Measurements from ENCODE around the gene GLB1L2.
A peak's percentile ranks its signal among the peaks of the same experiment; 100 is the strongest.
"Not testable (repeated sequence)": the region's sequence is repeated elsewhere in the genome, so short reads cannot be mapped to it uniquely, and the experiment has no call there.

Gene GLB1L2

DNA sequence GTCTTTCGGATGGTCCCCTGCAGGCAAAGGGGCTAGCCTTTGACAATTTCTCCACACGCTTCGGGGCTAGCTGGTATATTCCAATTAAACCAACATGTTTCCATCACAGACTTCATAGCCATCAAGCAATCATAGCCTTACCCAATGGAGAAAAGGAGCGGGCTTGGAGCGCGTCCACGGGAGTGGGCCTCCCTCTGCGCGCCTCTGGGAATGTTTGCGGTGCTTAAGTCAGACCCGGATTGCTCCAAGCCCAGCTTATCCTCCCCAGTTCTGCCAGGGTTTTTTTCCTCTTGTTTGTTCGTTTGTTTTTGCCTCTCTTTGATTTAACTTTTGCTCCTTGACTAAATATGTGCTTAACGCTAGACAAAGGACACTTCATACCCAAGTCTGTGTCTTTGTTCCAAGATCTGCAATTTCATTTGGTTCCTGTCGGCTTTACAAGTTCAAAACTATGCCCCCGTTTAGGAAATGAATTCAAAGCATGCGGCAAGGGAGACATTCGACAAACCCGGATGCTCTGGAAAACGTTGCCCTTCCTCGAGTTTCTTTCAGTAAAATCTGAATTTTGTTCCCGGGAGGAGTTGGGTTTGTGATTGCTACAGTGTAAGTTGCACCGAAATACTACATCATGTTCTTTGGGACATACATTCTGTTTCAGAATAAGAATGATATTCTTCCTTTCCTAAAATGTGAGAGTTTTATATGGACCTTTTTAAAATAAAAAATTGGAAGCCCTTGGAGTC, 1.0 kb upstream of the GLB1L2 start:
- no peak for DNase-seq

DNA sequence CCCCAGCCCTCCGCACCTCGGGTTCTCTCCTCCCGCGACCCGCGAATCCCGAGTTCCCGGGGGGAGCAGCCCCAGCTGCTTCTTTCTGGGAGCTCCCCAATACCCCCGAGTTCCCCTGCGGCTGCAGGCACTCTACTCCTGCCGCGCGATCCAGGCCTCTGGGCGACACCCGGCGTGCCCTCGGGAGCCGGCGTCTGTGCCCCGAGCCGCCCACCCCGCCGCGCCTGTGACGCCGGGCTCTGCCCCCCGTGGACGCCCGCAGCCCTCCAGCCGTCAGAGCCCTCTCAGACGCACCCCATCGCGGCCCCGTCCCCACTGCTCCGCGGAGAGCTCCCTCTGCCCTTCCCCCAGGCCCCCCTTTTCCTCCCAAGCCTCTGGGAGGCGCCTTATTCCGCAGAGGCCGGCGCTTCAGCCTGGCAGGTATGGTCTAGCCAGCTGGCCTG, 422 bp downstream of the GLB1L2 start:
- DNase-seq = peak; percentile 33

DNA sequence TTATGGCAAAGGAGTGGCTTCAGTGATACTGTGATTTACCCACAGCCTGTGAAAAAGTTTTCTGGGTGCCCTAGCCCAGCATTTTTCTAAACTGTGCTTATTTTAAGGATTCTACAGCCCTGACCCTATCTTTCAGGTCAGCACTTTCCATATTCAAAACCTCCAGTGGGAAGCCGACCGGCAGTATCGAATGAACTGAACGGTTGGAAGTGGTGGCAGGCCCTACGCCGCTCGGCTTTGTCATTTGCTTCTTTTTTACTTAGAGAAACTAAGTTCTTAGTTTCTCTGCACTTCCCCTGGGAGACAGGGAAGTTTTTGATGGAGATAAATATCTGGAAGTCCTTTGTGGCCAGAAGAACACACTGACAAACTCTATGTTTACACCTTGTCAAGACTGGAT, 994 bp downstream of the GLB1L2 start:
- DNase-seq = no peak

DNA sequence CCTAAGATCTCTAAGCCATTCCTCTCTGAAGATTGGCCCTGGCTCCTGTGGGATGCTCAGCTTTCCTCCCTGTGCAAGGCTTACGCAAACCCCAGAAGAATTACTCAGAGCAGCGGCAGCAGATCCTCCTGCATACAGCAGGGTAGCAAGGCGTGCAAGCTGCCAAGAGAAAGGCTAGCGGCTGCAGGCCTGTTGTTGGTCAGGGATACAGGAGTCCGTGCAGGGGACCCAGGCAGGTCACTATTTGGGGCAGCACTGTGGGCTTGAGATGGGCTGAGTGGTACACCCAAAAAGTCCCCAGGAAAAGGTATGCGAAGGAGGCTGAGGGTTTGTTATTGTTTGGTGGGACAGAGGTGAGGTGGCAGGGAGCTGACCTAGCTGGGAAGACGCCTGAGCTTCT, 1.5 kb downstream of the GLB1L2 start:
- no peak for DNase-seq

DNA sequence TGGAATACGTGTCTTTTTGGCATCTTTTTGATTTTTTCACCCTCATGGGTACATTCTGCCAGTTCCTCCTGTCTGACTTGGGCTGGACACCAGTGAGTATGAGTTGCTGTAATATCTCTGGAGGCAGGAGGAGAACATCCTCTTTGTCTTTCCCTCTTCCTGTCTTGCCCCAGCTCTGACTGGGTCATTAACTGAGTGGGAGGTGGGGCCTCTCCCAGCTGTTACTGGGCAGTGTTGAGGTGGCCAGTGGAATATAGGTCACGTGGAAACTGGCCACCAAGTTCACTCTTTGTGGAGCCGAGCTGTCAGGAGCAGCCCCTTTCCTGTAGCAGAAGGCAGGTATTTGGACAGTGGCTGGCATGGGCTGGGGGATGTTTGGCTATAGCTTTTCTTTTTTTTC, 2.2 kb downstream of the GLB1L2 start:
- DNase-seq = no peak

DNA sequence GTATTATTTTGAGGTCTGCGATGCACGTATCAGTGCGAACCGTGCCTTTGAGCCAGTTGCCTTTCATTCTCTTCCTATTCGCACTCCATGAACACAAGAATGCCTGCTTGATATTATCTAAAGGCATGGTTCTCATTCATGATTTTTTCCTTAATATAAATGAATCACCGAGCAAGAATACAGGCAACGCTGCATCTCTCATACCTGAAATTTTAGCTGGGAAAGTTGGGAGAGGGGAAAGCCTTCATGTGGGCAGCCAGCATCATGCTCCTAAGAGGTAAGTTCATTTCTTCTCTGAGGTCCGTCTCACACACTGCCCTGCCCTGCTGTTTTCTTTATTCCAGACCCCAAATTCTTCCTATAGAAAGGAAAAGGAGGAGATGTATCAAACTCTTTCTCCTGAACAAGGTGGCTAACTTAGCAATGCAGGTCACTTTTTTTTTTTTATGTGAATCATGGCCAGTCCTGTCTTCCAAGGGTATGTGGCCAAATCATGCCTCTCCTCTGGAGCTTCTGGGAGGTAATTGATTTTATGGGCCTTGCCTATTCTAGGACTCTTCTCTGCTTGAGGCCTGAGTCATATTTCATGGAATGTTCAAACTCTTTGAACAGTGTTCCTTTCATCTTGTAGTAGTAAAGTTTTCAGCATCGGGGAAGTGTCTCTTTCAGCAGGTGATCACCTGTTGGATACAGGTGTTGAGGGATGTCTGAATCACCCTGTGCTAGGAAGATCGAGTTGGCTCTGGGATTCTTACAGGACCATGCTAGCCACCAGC, 3.2 kb downstream of the GLB1L2 start:
- DNase-seq = no peak

DNA sequence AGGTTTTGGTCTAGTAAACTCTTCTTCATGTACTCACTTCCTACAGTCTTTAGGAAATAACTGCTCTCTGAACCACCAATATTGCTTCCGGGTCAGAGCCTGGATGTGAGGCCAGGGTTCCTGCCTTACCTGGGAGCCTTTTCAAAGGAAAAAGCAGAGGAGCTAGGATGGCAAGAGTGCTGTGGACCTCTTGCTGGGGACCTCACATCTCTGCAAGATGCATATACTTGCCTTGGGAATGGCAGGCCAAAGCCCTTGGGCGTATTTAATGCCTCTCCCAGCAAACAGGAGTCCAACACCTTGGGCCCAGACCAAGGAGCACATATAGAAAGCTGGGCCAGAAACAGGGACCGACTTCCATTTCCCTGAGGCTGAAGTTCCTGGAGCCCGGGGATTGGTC, 5.3 kb downstream of the GLB1L2 start:
- no peak for DNase-seq

DNA sequence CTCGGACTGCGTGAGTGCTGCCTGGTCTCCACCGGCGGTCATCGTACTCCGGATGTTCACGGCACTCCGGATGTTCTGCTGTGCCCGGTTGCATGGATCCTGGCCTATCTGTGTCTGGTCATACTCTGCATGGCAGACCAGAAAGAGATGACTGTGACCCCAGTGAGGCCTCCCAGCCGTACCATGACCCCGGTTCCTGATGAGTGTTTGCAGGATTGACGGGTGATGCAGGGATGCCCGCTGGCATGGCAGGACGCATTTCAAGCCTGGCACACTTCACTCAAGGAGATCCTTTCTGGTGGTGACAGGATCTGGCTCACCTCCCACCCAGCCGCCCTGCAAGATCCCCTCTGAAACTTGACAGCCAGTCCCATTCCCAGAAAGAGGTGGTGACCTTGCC, 6.3 kb downstream of the GLB1L2 start:
- DNase-seq = no peak

DNA sequence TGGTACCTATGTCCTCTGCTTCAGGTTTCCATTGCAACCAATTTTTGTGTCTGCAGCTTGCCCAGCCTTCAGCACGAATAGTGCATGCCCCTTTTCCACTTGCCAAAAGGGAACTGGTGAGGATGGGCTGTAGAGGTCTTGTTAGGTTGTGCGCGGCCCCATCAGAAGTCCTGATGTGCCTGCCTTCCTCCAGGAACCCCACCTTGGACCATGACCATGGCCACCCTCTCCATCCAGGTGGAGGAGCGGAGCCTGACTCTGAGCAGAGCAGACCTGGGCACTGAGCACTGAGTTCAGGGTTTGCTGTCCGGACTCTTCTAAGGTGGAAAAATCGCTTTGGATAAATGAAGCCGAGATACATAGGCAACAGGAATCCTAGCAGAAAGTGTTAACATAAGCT, 6.9 kb downstream of the GLB1L2 start:
- DNase-seq = no peak

DNA sequence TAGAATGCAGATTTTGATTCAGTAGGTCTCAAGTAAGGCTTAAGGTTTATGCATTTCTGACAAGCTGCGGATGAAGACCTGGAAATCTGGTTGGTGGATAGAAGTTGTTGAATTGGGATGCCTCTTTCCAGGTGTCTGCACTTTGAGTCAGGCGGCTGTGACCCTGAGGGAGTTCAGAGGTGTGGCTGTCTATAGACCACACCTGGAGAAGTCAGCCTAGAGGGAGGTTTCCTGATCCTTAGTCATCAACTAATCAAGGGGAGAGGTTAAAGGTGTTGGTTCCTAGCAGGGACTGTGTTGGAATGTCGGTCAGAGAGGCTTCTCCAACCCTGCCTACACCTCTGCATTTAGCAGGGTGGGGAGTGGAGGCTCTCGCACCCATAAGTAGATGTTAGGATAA, 8.0 kb downstream of the GLB1L2 start:
- no peak for DNase-seq

DNA sequence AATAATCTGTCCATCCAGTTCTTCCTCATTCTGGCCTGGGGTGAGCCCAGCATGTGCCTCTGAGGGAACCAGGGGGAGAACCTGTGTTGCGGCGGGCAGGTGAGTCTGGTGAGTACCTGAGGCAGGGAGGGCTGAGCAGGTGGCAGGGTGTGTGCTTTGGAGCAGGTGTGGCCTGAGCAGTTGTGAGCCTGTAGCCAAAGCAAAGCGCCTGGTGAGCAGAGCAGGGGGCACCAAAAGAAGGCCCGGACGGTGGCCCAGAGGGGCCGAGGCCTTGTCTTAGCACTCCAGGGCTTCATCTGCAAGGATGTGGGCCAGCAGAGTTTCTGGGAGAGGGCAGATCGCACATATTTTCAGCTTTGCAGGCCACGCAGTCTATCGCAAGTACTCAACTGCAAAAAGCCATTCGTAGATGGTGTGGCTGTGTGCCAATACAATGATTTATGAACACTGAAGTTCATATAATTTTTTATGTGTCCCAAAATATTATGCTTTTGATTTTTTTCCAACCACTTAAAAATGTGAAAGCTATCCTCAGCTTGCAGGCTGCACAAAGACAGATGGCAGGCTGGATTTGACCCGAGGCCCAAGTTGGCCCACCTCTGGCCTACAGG, 8.7 kb downstream of the GLB1L2 start:
- DNase-seq = no peak

DNA sequence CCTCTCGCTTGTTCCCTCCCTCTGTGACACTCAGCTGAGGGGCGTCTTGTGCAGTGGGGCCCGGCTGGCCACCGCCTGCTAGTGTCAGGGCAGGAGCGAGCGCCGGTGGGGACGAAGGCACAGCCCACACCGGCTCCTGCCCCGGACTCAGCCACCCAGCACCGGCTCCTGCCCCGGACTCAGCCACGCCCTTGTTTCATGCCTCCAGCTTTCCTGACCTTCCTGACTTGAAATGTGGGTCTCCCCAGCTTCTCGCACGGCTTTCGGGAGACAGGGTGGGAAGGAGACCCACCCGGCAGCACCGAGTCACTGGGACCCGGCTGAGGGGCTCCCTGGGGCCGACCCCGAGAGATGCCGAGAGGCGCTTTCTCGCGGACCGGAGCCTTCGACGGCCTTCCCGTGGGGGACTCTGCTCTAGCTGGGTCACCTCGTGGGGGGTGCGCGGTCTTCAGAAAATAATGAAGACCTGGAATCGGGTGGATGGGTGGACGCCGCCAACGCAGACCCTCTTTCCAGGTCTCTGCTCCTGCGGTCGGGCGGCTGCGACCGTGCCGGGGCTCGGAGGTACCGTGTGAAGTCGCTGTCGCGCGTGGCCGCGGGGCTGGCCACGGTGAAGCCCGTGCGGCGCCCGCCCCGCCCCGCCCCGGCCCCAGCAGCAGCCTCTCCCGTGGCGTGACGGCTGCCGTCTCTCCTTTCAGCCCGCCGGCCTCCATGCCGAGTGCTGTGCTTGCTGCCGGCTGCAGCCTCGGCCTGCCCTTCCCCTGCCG, 10.2 kb downstream of the GLB1L2 start:
- DNase-seq = no peak

DNA sequence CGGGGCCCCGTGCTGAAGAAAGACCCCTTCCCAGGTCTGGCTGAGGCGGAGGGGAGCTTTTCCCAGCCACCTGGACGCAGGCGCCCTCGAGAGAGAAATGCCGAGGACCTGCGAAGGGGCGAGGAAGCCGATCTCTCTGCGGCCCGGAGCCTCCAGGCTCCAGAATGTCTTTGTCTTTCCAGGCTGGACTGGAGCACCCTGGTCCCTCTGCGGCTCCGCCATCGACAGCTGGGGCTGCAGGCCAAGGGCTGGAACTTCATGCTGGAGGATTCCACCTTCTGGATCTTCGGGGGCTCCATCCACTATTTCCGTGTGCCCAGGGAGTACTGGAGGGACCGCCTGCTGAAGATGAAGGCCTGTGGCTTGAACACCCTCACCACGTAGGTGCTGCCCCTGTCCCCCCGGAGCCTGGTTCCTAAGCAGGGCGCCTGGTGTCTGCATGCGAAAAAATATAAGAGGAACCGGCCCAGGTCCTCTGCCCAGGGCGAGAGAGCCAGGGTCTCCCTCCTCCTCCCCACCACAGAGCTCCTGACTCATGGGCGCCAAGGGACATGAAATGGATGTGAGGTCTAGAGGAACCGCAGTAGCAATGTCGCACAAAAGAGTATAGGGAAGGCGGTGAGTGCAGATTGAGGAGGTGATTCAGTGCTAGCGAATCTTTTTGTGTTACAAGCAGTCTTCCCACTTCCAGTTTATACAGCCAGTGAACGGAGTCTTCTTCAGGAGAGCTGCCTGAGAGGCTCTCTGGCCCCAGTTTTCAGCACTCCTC, 11.0 kb downstream of the GLB1L2 start:
- DNase-seq = no peak

DNA sequence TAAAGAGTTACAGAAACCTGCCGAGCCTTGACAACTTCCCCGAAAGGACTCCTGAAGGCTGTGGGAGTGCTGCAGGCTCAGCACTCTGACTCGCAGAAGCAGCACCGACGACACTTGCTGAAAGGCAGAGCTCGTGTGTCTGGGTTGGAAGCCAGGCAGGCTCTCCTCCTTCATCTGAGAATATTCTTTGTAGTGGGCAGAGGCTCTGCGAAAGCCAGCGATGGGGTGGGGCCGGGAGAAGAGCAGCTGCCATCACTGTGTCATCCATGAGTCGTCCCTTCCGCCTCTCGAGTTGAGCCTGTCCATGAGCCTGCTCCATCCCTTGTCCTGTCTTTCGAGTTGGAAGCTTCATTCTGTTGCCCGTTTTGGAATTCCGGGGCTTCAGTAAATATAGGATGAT, 11.9 kb downstream of the GLB1L2 start:
- no peak for DNase-seq

DNA sequence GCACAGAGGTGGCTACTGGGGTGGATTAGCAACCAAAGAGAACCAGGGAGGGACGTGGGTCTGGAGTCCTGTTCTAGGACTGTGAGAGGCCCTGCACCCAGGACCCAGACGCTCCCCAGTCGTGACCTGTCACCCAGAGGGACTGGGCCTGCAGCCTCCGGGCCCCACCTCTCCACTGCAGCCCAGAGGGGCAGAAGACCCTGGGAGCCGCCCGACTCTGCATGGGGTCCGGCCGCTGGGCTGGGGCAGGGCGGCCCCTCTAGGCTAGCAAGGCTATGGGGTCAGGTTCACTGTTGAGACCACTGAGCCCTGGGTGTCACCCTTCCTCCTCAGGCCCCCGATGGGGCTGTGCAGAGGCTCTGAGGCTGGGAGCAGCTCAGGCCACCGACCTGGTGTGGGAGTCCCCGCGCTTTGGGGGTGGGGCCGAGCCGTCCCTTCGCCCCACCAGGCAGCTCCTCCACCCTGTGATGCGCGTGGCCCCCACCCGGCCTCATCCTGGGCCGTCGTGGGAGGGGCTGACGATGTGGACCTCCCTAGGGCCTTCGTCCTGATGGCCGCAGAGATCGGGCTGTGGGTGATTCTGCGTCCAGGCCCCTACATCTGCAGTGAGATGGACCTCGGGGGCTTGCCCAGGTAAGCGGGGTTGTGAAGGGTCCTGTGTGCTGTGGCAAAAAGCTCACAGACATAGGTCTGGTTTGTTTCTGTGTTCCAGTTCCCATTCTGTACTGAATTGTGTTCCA, 12.9 kb downstream of the GLB1L2 start:
- DNase-seq = not testable (repeated sequence)

DNA sequence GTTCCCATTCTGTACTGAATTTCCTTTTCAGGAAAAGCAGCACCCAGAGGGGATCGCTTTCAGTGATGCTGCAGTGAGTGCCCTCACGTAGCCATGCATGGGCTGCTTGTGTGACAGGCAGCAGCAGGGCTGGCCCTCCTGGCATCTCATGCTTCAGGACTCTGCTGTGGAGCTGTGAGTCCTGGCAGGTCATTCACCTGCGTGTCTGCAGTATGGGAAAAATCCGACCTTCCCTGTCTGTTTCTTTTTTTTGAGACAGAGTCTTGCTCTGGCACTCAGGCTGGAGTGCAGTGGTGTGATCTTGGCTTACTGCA, 13.4 kb downstream of the GLB1L2 start:
- no peak for DNase-seq

DNA sequence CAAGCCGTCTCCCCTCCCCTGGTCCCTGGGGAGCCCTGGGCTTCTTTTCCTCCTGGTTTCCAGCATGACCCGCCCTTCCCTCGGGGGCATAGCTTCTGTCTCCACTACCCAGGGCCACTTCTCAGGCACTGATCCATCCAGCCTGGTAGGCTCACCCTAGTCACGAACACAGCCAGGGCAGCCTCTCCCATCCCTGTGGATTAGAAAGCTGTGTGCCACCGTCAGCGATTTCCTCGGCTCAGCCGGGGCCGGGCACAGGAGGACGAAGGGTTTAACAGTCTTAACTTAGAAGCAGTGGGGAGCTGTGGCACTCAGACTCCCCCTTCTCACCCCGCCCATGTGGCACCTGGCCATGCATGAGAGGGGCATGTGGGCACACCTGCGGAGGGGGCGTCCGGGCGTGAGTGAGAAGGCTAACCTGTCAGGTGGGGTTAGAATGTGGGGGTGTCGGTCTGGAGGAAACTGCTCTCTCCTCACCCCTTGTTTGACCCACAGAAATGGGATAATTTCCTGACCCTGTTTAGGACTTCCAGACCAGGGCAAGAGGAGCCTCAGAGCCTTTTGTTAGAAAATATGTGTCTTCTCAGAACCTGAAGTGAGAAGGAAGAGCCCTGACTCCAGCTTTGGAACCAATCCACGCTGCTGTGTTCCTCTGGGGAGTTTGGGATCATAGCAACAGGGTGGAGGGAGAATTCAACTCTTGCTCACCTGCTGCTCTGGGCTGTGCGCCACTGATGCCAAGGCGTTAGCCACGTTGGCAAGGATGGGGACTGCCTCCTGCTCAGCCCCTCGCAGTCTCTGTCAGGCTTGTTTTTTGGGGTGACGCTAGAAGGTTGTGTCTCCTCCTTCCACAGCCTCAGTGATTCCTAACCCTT, 14.6 kb downstream of the GLB1L2 start:
- DNase-seq = no peak

DNA sequence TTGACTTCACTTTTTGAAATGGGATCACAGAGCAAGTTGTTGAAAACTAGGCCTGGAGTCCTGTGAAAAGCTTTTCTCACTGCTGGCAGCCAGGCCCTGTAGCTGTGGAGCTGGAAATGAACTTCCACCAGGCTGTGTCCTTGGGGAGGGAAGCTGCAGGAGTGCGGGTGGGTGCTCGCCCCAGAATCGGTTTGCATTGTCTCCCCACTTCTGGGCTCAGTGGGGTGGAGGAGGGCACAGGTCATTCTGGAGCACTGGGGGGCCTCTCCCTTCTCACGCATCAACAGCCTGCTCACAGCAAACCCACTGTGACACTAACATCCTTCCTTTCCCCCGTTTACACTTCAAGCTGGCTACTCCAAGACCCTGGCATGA, 15.2 kb downstream of the GLB1L2 start:
- DNase-seq = no peak

DNA sequence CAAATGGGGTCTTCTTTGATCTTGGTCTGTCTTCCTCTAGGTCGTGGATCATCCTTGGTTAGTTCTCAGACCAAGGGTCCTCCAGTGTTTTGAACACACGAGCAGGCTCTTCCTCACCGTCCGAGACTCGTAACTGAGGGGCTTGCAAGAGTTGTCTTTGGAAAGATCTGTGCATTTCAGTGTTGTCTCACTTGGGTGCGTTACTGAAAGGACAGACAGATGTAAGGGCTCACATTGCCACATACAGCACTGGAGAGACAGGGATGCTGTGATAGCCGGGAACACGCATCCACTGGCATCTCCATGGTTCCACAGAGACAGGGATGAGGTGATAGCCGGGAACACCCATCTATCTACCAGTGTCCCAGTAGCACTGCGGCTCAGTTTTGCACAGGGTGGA, 15.7 kb downstream of the GLB1L2 start:
- no peak for DNase-seq

DNA sequence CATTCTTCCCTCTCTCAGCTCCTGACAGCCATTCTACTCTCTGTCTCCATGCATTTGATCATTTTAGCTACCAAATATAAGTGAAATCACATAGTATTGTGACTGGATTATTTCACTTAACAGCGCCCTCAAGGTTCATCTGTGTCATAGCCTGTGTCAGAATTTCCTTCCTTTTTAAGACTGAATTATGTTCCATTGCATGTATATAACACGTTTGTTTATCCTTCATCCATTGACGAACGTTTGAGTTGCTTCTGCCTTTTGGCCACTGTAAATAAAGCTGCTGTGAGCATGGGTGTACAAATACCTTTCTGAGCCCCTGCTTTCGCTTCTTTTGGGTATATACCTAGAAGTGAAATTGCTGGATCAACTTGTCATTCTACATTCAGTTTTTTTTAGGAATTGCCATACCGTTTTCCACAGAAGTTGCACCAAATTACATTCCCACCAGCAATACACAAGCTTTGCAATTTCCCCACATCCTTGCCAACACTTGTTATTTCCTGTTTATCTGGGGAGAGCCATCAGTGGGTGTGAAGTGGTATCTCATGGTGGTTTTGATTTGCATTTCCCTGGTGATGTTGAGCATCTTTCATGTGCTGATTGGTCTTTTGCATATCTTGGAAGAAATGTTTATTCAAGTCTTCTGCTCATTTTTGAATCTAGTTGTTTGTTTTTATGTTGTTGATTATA, 17.5 kb downstream of the GLB1L2 start:
- DNase-seq = no peak
